Heart right ventricle (tissue), 16 donors: ENCODE results near the gene MRGPRX4. TPM values are rescaled to one million over a fixed set of nuclear protein-coding genes. Genes with fewer than 3 reads are reported as not detected.

Experiments
- ATAC-seq, 8 donors: fragments of 200-7000 bp; cut with Tn5 transposase; one replicate each; pipeline ENCODE4 v1.9.1; 2020; ENCODE audit warnings: mild to moderate bottlenecking in 8 of 8, moderate library complexity in 8 of 8, moderate number of reproducible peaks in 1 of 8
- DNase-seq, 2 donors: peaks; one replicate each; pipeline ENCODE4 v3.0.0-alpha.2; 2020
- H3K27ac ChIP-seq, 10 donors: fragments of 200-600 bp; sonication (generic) in 2 of 10; one replicate each; pipeline versions ENCODE4 v1.5.0 to v1.8.0; 2020 to 2022; ENCODE audit warnings: mild to moderate bottlenecking in 3 of 10
- H3K27me3 ChIP-seq, 7 donors: fragments of 200-600 bp; one replicate each; pipeline ENCODE4 v1.8.0; 2021 to 2022; ENCODE audit warnings: mild to moderate bottlenecking in 2 of 7
- H3K36me3 ChIP-seq, 9 donors: fragments of 200-600 bp; sonication (generic) in 1 of 9; one replicate each; pipeline versions ENCODE4 v1.5.0 to v1.8.0; 2020 to 2022; ENCODE audit warnings: mild to moderate bottlenecking in 2 of 9
- H3K4me1 ChIP-seq, 9 donors: fragments of 200-600 bp; sonication (generic) in 1 of 9; one replicate each; pipeline versions ENCODE4 v1.5.0 to v1.8.0; 2020 to 2022; ENCODE audit warnings: mild to moderate bottlenecking in 4 of 9
- H3K4me3 ChIP-seq, 10 donors: fragments of 200-600 bp; sonication (generic) in 2 of 10; one replicate each; pipeline versions ENCODE4 v1.5.0 to v1.8.0; 2020 to 2022; ENCODE audit warnings: mild to moderate bottlenecking in 7 of 10, moderate library complexity in 2 of 10
- H3K9me3 ChIP-seq, 11 donors: fragments of 200-600 bp in 10 of 11; sonication (generic) in 2 of 11; one replicate each; pipeline versions ENCODE4 v1.5.0 to v1.8.0; 2013 to 2022; ENCODE audit warnings: mild to moderate bottlenecking in 2 of 11, control low read depth in 1 of 11, moderate library complexity in 1 of 11
- WGBS, 2 donors: extraction: QIAGEN DNeasy Blood & Tissue Kit; methylation state at CpG; one replicate each; pipeline ENCODE4 v1.1.7; 2013; ENCODE audit warnings: inconsistent platforms in 1 of 2; 5-methylcytosine and 5-hydroxymethylcytosine counted together
- intact Hi-C, 10 donors: fragments of 100-400 bp; cut with DNase I; formaldehyde crosslinking; loops; one replicate each; pipeline versions ENCODE4 v1.11.1 to v1.14.2; 2022
- polyA plus RNA-seq, 2 donors: library from polyadenylated mRNA; stranded (reverse); fragments of 200-250 nt; gene quantifications; one replicate each; pipeline ENCODE4 v1.2.3, GENCODE V29; 2013
- total RNA-seq, 10 donors: library from RNA; stranded (reverse); fragmentation: NEBNext Ultra II Directional in 3 of 10; extraction: Animal tissue kit (Norgen Biotek cat#: 25700) in 3 of 10; gene quantifications; one replicate each; pipeline versions ENCODE4 v1.2.1 to v1.2.4, GENCODE V29; 2021 to 2023
- TF ChIP-seq, protein P1 (sequence below), 9 donors: fragments of 200-600 bp; sonication (generic) in 2 of 9; IDR thresholded peaks; one replicate each; pipeline versions ENCODE4 v1.5.0 to v1.8.0; 2021 to 2022; ENCODE audit warnings: antibody characterized with exemption in 9 of 9, mild to moderate bottlenecking in 5 of 9, moderate library complexity in 1 of 9
- donor health status: Arrhythmogenic right ventricular cardiomyopathy.
- donor health status: ischemic (EF 13 %, LVEDD 7.1; RV severe dilation, severe dysfunction).
- donor health status: healthy with polysubstance abuse.
- donor health status: DM: no; HTN: yes; CAD: no.
- donor health status: DM: no; HTN: no; CAD: no.
- donor health status: ischemic (EF 25% LVEDD 6.9; RV normal size, moderate dysfunction).
- donor health status: ischemic (EF 25% LVEDD 5.7; RV mildly dilated, moderate dysfunction).
- donor health status: healthy.
- donor health status: DM: yes; HTN: yes; CAD: no.
- donor health status: Ischemic cardiomyopathy.
- donor health status: ischemic (EF 35%, LVEDD 5.7; RV mildly dilated, moderate dysfunction).
- donor health status: nonischemic (EF 11% LVEDD 7.7; RV severe dilation, severe dysfunction).
- donor health status: DM: yes; HTN: yes; CAD: no.
- donor health status: PGD.
- donor health status: ischemic (EF 29% LVEDD 5.4; RV normal size, mild dysfunction).
- donor health status: nonischemic (EF 23%, LVEDD 6.1; RV moderate dilation, normal function).

The MRGPRX4 gene
- total and polyA plus RNA-seq, 12 donors, result not detected

- no peak overlapping the region for H3K27ac ChIP-seq
- no peak overlapping the region for H3K4me3 ChIP-seq
- peaks cover 0 to 17% (median 4%) of the 10 kb centered on the region in 7 donors for H3K27me3 ChIP-seq
- H3K36me3 ChIP-seq, result no peaks in the 10 kb centered on the region
- H3K4me1 ChIP-seq, result no peaks in the 10 kb centered on the region
- 85 to 91% methylated on average over 2 of the region's 2 CpGs for WGBS, 2 donors
- ATAC-seq, result no peak
- no peak for DNase-seq
- TF ChIP-seq, protein P1, sequence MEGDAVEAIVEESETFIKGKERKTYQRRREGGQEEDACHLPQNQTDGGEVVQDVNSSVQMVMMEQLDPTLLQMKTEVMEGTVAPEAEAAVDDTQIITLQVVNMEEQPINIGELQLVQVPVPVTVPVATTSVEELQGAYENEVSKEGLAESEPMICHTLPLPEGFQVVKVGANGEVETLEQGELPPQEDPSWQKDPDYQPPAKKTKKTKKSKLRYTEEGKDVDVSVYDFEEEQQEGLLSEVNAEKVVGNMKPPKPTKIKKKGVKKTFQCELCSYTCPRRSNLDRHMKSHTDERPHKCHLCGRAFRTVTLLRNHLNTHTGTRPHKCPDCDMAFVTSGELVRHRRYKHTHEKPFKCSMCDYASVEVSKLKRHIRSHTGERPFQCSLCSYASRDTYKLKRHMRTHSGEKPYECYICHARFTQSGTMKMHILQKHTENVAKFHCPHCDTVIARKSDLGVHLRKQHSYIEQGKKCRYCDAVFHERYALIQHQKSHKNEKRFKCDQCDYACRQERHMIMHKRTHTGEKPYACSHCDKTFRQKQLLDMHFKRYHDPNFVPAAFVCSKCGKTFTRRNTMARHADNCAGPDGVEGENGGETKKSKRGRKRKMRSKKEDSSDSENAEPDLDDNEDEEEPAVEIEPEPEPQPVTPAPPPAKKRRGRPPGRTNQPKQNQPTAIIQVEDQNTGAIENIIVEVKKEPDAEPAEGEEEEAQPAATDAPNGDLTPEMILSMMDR (IDR thresholded peaks at IDR 0.05), result no peak
- intact Hi-C loops, result no loop called here
- H3K9me3 ChIP-seq, result no peaks in the 10 kb centered on the region
Measured at GRCh38 chr11:18140145-18140544, 32.5 kb upstream of the MRGPRX4 start.

GRCh38 chr11:18144243-18144642 lies 28.4 kb upstream of the MRGPRX4 start:
- Histone ChIP-seq H3K27ac (no peak overlapping the region), H3K36me3 (no peaks in the 10 kb centered on the region), H3K4me1 (no peaks in the 10 kb centered on the region), H3K27me3 (peaks cover 0 to 38% (median 18%) of the 10 kb centered on the region in 7 donors), H3K4me3 (no peak overlapping the region), H3K9me3 (no peaks in the 10 kb centered on the region)
- DNase-seq (no peak), ATAC-seq (no peak)
- intact Hi-C loops, result no loop called here
- TF ChIP-seq, protein P1 (IDR thresholded peaks at IDR 0.05), result no peak
- 66 to 69% methylated on average over 5 of the region's 5 CpGs for WGBS, 2 donors

GRCh38 chr11:18145025-18145424 lies 27.6 kb upstream of the MRGPRX4 start:
- Histone ChIP-seq H3K27me3 (peaks cover 0 to 39% (median 18%) of the 10 kb centered on the region in 7 donors), H3K27ac (no peak overlapping the region), H3K9me3 (no peaks in the 10 kb centered on the region), H3K4me1 (no peaks in the 10 kb centered on the region), H3K36me3 (no peaks in the 10 kb centered on the region), H3K4me3 (no peak overlapping the region)
- TF ChIP-seq, protein P1 (IDR thresholded peaks at IDR 0.05), result no peak
- intact Hi-C loops, result no loop called here
- WGBS, 2 donors, result 53 to 64% methylated on average over 2 of the region's 2 CpGs
- no peak for ATAC-seq
- no peak for DNase-seq

- Histone ChIP-seq H3K27me3 (peaks cover 0 to 40% (median 23%) of the 10 kb centered on the region in 7 donors), H3K27ac (no peak overlapping the region), H3K4me3 (no peak overlapping the region), H3K4me1 (no peaks in the 10 kb centered on the region), H3K9me3 (no peaks in the 10 kb centered on the region), H3K36me3 (no peaks in the 10 kb centered on the region)
- DNase-seq (no peak), ATAC-seq (no peak)
- TF ChIP-seq, protein P1 (IDR thresholded peaks at IDR 0.05), result no peak
- intact Hi-C loops, result no loop called here
- WGBS, 2 donors, result 56 to 61% methylated on average over 3 of the region's 3 CpGs
Measured at GRCh38 chr11:18145837-18146236, 26.8 kb upstream of the MRGPRX4 start.
